PFSK-1 (cell line): ENCODE results near the gene MED27.

Experiments used
- POLR2AphosphoS5 ChIP-seq: IDR thresholded peaks from 2 replicates; pipeline ENCODE4 v1.6.1; 2012; ENCODE audit warnings: low read depth, mild to moderate bottlenecking, control low read depth, low read length, moderate library complexity
- TAF1 ChIP-seq: IDR thresholded peaks from 2 replicates; pipeline ENCODE4 v1.6.1; 2012; ENCODE audit warnings: low read length, control low read depth, borderline replicate concordance; ENCODE audit not compliant: insufficient read depth
- TF ChIP-seq, protein P1 (sequence below), 2 experiments: IDR thresholded peaks; 2 replicates each; pipeline versions ENCODE4 v1.6.1 to v1.8.0; 2011 to 2012; ENCODE audit warnings: low read depth in 2 of 2, low read length in 2 of 2, control low read depth in 1 of 2, inconsistent platforms in 1 of 2, mild to moderate bottlenecking in 1 of 2, moderate library complexity in 1 of 2; ENCODE audit not compliant: insufficient read depth in 1 of 2

DNA sequence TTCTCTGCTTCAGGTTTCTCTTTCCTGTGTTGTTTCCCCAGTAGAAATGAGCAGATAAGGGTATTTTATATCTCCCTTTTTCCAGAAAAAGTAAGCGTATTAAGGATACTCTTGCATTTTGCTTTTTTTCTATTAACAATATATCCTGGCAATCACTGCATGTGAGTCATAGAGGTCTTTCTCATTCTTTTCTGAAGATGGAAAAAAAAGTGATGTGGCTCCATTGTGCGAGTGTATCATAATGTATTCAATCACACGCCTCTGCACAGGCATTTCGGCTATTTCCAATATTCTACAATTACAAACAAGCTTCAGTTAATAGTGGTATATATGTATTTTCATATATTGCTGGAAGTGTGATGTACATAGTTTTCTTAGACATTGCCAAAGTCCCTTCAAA is 155.9 kb downstream of the MED27 start:
- TF ChIP-seq, protein P1, sequence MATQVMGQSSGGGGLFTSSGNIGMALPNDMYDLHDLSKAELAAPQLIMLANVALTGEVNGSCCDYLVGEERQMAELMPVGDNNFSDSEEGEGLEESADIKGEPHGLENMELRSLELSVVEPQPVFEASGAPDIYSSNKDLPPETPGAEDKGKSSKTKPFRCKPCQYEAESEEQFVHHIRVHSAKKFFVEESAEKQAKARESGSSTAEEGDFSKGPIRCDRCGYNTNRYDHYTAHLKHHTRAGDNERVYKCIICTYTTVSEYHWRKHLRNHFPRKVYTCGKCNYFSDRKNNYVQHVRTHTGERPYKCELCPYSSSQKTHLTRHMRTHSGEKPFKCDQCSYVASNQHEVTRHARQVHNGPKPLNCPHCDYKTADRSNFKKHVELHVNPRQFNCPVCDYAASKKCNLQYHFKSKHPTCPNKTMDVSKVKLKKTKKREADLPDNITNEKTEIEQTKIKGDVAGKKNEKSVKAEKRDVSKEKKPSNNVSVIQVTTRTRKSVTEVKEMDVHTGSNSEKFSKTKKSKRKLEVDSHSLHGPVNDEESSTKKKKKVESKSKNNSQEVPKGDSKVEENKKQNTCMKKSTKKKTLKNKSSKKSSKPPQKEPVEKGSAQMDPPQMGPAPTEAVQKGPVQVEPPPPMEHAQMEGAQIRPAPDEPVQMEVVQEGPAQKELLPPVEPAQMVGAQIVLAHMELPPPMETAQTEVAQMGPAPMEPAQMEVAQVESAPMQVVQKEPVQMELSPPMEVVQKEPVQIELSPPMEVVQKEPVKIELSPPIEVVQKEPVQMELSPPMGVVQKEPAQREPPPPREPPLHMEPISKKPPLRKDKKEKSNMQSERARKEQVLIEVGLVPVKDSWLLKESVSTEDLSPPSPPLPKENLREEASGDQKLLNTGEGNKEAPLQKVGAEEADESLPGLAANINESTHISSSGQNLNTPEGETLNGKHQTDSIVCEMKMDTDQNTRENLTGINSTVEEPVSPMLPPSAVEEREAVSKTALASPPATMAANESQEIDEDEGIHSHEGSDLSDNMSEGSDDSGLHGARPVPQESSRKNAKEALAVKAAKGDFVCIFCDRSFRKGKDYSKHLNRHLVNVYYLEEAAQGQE (IDR thresholded peaks at IDR 0.05; ENCODE audit: insufficient read depth in 1 of 2, low read depth in 2 of 2, low read length in 2 of 2), result no peak
- no peak for TF ChIP-seq POLR2AphosphoS5
- no peak for TF ChIP-seq TAF1
